ENCODE data around the gene NEURL1B.

Gene NEURL1B

GRCh38 chr5:172729588-172729987 lies 88.5 kb downstream of the NEURL1B start:
- no peak for DNase-seq (ENCODE audit: low read depth)
- TF ChIP-seq MAX (IDR thresholded peaks at IDR 0.05; ENCODE audit: low read depth, low read length) (no peak), MYC (IDR thresholded peaks at IDR 0.05; ENCODE audit: low read depth, low read length) (no peak), POLR2A (IDR thresholded peaks at IDR 0.05; ENCODE audit: extremely low read depth, insufficient read length) (no peak), CTCF (IDR thresholded peaks at IDR 0.05; ENCODE audit: low read depth, low read length) (no peak)
- H3K4me3 ChIP-seq (ENCODE audit: low read depth, low read length): no peak overlapping the region

GRCh38 chr5:172730222-172730621 lies 89.2 kb downstream of the NEURL1B start:
- H3K4me3 ChIP-seq (ENCODE audit: low read depth, low read length): no peak overlapping the region
- TF ChIP-seq MAX (IDR thresholded peaks at IDR 0.05; ENCODE audit: low read depth, low read length): no peak
- no peak for TF ChIP-seq POLR2A (IDR thresholded peaks at IDR 0.05; ENCODE audit: extremely low read depth, insufficient read length)
- TF ChIP-seq CTCF (IDR thresholded peaks at IDR 0.05; ENCODE audit: low read depth, low read length): no peak
- TF ChIP-seq MYC (IDR thresholded peaks at IDR 0.05; ENCODE audit: low read depth, low read length): no peak
- DNase-seq (ENCODE audit: low read depth): no peak

- H3K4me3 ChIP-seq (ENCODE audit: low read depth, low read length): no peak overlapping the region
- no peak for DNase-seq (ENCODE audit: low read depth)
- no peak for TF ChIP-seq CTCF (IDR thresholded peaks at IDR 0.05; ENCODE audit: low read depth, low read length)
- no peak for TF ChIP-seq POLR2A (IDR thresholded peaks at IDR 0.05; ENCODE audit: extremely low read depth, insufficient read length)
- TF ChIP-seq MAX (IDR thresholded peaks at IDR 0.05; ENCODE audit: low read depth, low read length): no peak
- TF ChIP-seq MYC (IDR thresholded peaks at IDR 0.05; ENCODE audit: low read depth, low read length): no peak
These were observed 90.1 kb downstream of the NEURL1B start for GRCh38 chr5:172730981-172731679.

- no peak overlapping the region for H3K4me3 ChIP-seq (ENCODE audit: low read depth, low read length)
- no peak for DNase-seq (ENCODE audit: low read depth)
- no peak for TF ChIP-seq MAX (IDR thresholded peaks at IDR 0.05; ENCODE audit: low read depth, low read length)
- TF ChIP-seq CTCF (IDR thresholded peaks at IDR 0.05; ENCODE audit: low read depth, low read length): no peak
- no peak for TF ChIP-seq MYC (IDR thresholded peaks at IDR 0.05; ENCODE audit: low read depth, low read length)
- TF ChIP-seq POLR2A (IDR thresholded peaks at IDR 0.05; ENCODE audit: extremely low read depth, insufficient read length): no peak
These were observed 90.6 kb downstream of the NEURL1B start for GRCh38 chr5:172731680-172732074.

- no peak overlapping the region for H3K4me3 ChIP-seq (ENCODE audit: low read depth, low read length)
- no peak for DNase-seq (ENCODE audit: low read depth)
- no peak for TF ChIP-seq MAX (IDR thresholded peaks at IDR 0.05; ENCODE audit: low read depth, low read length)
- no peak for TF ChIP-seq CTCF (IDR thresholded peaks at IDR 0.05; ENCODE audit: low read depth, low read length)
- TF ChIP-seq POLR2A (IDR thresholded peaks at IDR 0.05; ENCODE audit: extremely low read depth, insufficient read length): no peak
- no peak for TF ChIP-seq MYC (IDR thresholded peaks at IDR 0.05; ENCODE audit: low read depth, low read length)
These were observed 91.3 kb downstream of the NEURL1B start for GRCh38 chr5:172732201-172732865.
